OCI-LY1 (cell line): ENCODE data around the gene PTPRN2.
A peak's percentile ranks its signal among the peaks of the same experiment; 100 is the strongest.

Source experiments
- H2AFZ ChIP-seq: fragments of 200-600 bp; sonication (generic), shearing (Covaris generic); 2 replicates; pipeline ENCODE4 v1.6.0; 2014; ENCODE audit warnings: antibody characterized with exemption, mild to moderate bottlenecking, low read length
- H3F3A ChIP-seq: fragments of 200-600 bp; sonication (generic), shearing (Covaris generic); 2 replicates; pipeline ENCODE4 v1.6.0; 2014; ENCODE audit warnings: mild to moderate bottlenecking, antibody characterized with exemption, low read length, moderate library complexity; ENCODE audit not compliant: insufficient read depth
- H3K27ac ChIP-seq: fragments of 200-600 bp; sonication (generic); 2 replicates; pipeline ENCODE4 v1.5.1; 2014; ENCODE audit warnings: low read length, mixed run types, mild to moderate bottlenecking, low read depth; ENCODE audit not compliant: poor library complexity, severe bottlenecking
- H3K27me3 ChIP-seq: fragments of 200-600 bp; sonication (generic); 2 replicates; pipeline ENCODE4 v1.6.0; 2014; ENCODE audit warnings: antibody characterized with exemption, mild to moderate bottlenecking, low read length, moderate library complexity; ENCODE audit not compliant: insufficient read depth
- H3K36me3 ChIP-seq: fragments of 200-600 bp; sonication (generic); 2 replicates; pipeline ENCODE4 v1.6.1; 2014; ENCODE audit warnings: mild to moderate bottlenecking, antibody characterized with exemption, low read length, moderate library complexity, mixed read lengths; ENCODE audit not compliant: insufficient read depth
- H3K4me1 ChIP-seq: fragments of 200-600 bp; sonication (generic); 2 replicates; pipeline ENCODE4 v1.5.1; 2014; ENCODE audit warnings: mild to moderate bottlenecking, low read length, moderate library complexity; ENCODE audit not compliant: insufficient read depth, severe bottlenecking
- H3K4me2 ChIP-seq: fragments of 200-600 bp; sonication (generic), shearing (Covaris generic); 2 replicates; pipeline ENCODE4 v1.6.1; 2014; ENCODE audit warnings: low read length
- H3K4me3 ChIP-seq: fragments of 200-600 bp; sonication (generic); 2 replicates; pipeline ENCODE4 v1.5.1; 2014; ENCODE audit warnings: low read length, low read depth, mild to moderate bottlenecking, mixed read lengths; ENCODE audit not compliant: poor library complexity, severe bottlenecking
- H3K79me2 ChIP-seq: fragments of 200-600 bp; shearing (Covaris generic); 2 replicates; pipeline ENCODE4 v1.6.1; 2016; ENCODE audit warnings: mixed run types, low read length, mixed read lengths; ENCODE audit not compliant: insufficient read depth
- H3K9ac ChIP-seq: fragments of 200-600 bp; sonication (generic), shearing (Covaris generic); 2 replicates; pipeline ENCODE4 v1.6.1; 2014; ENCODE audit warnings: mild to moderate bottlenecking, low read length, mixed read lengths
- H3K9me2 ChIP-seq: fragments of 200-600 bp; sonication (generic), shearing (Covaris generic); 2 replicates; pipeline ENCODE4 v1.6.1; 2014; ENCODE audit warnings: low read depth, mild to moderate bottlenecking, low read length, mixed read lengths
- H3K9me3 ChIP-seq: fragments of 200-600 bp; shearing (Covaris generic); 2 replicates; pipeline ENCODE4 v1.6.1; 2014; ENCODE audit warnings: low read length, mixed read lengths
- H4K20me1 ChIP-seq: fragments of 200-600 bp; sonication (generic), shearing (Covaris generic); 2 replicates; pipeline ENCODE4 v1.6.0; 2016; ENCODE audit warnings: mild to moderate bottlenecking, low read length; ENCODE audit not compliant: insufficient read depth
- CTCF ChIP-seq: fragments of 200-600 bp; sonication (generic), shearing (Covaris generic); IDR thresholded peaks from 2 replicates; pipeline ENCODE4 v1.5.1; 2017; ENCODE audit warnings: mild to moderate bottlenecking, antibody characterized with exemption, low read length, moderate library complexity, mixed read lengths
- EZH2 ChIP-seq: fragments of 200-600 bp; sonication (generic), shearing (Covaris generic); IDR thresholded peaks from 2 replicates; pipeline ENCODE4 v1.8.0; 2017; ENCODE audit warnings: borderline replicate concordance, mixed run types, mild to moderate bottlenecking, antibody characterized with exemption, low read length, moderate library complexity, mixed read lengths

The PTPRN2 gene

GRCh38 chr7:158228986-158229385 is 358.6 kb downstream of the PTPRN2 start:
- Histone ChIP-seq H4K20me1 (no peaks in the 10 kb centered on the region), H3K4me1 (no peaks in the 10 kb centered on the region), H3K9me3 (peaks cover 5% of the 10 kb centered on the region), H3K27ac (no peak overlapping the region), H3K4me3 (no peak overlapping the region), H2AFZ (no peak overlapping the region), H3K4me2 (no peak overlapping the region), H3K27me3 (no peaks in the 10 kb centered on the region; the same call in 1 of the 2 replicates), H3K36me3 (no peaks in the 10 kb centered on the region), H3F3A (no peaks in the 10 kb centered on the region), H3K79me2 (no peaks in the 10 kb centered on the region), H3K9ac (no peak overlapping the region), H3K9me2 (no peaks in the 10 kb centered on the region; the same call in 1 of the 2 replicates)
- TF ChIP-seq EZH2 (no peak), CTCF (peak; percentile 54)

- H3K79me2 ChIP-seq, result no peaks in the 10 kb centered on the region
- no peak overlapping the region for H3K4me3 ChIP-seq
- no peaks in the 10 kb centered on the region; the same call in 1 of the 2 replicates for H3K9me2 ChIP-seq
- no peaks in the 10 kb centered on the region for H3F3A ChIP-seq
- H3K4me2 ChIP-seq, result no peak overlapping the region
- peaks cover 5% of the 10 kb centered on the region for H3K9me3 ChIP-seq
- H3K36me3 ChIP-seq, result no peaks in the 10 kb centered on the region
- no peak overlapping the region for H3K9ac ChIP-seq
- H3K27ac ChIP-seq, result no peak overlapping the region
- no peaks in the 10 kb centered on the region for H4K20me1 ChIP-seq
- no peaks in the 10 kb centered on the region; the same call in 1 of the 2 replicates for H3K27me3 ChIP-seq
- H3K4me1 ChIP-seq, result no peaks in the 10 kb centered on the region
- TF ChIP-seq CTCF (peak; percentile 8; the same call in 1 of the 2 replicates), EZH2 (no peak)
- no peak overlapping the region for H2AFZ ChIP-seq
Observed at GRCh38 chr7:158228131-158228530, 359.5 kb downstream of the PTPRN2 start.

GRCh38 chr7:158227258-158227984 is 360.2 kb downstream of the PTPRN2 start:
- Histone ChIP-seq H3K9ac (no peak overlapping the region), H3K9me2 (no peaks in the 10 kb centered on the region; the same call in 1 of the 2 replicates), H3K27me3 (no peaks in the 10 kb centered on the region; the same call in 1 of the 2 replicates), H3K9me3 (peaks cover 5% of the 10 kb centered on the region), H3K79me2 (no peaks in the 10 kb centered on the region), H3K4me3 (no peak overlapping the region), H3K4me1 (no peaks in the 10 kb centered on the region), H3K27ac (no peak overlapping the region), H3F3A (no peaks in the 10 kb centered on the region), H4K20me1 (no peaks in the 10 kb centered on the region), H2AFZ (no peak overlapping the region), H3K36me3 (no peaks in the 10 kb centered on the region), H3K4me2 (no peak overlapping the region)
- TF ChIP-seq CTCF (no peak), EZH2 (no peak)
